Neural progenitor cell (in vitro differentiated cells): ENCODE results near the gene CYB5A. TPM values are rescaled to one million over a fixed set of nuclear protein-coding genes. Genes with fewer than 3 reads are reported as not detected.

Experiments used
- DNase-seq: peaks from one replicate; pipeline ENCODE4 v3.0.0-alpha.2; 2016; ENCODE audit warnings: low spot score
- H2AFZ ChIP-seq: fragments of 200-600 bp; sonication (generic); replicated peaks from 2 replicates; pipeline ENCODE4 v1.6.1; 2016; ENCODE audit warnings: antibody characterized with exemption
- H3F3A ChIP-seq: fragments of 200-600 bp; sonication (generic); 2 replicates; pipeline ENCODE4 v1.6.1; 2016; ENCODE audit warnings: antibody characterized with exemption, low read depth
- H3K27ac ChIP-seq: fragments of 200-600 bp; sonication (generic); 2 replicates; pipeline ENCODE4 v1.5.1; 2016; ENCODE audit warnings: mild to moderate bottlenecking
- H3K27me3 ChIP-seq: fragments of 200-600 bp; sonication (generic); 2 replicates; pipeline ENCODE4 v1.6.1; 2016; ENCODE audit warnings: mild to moderate bottlenecking, moderate library complexity
- H3K36me3 ChIP-seq: fragments of 200-600 bp; sonication (generic); 2 replicates; pipeline ENCODE4 v1.5.1; 2016
- H3K4me1 ChIP-seq: fragments of 200-600 bp; sonication (generic); 2 replicates; pipeline ENCODE4 v1.6.1; 2016; ENCODE audit warnings: mixed run types
- H3K4me2 ChIP-seq: fragments of 200-600 bp; sonication (generic); 2 replicates; pipeline ENCODE4 v1.6.1; 2016
- H3K4me3 ChIP-seq: fragments of 200-600 bp; sonication (generic); 2 replicates; pipeline ENCODE4 v1.5.1; 2016
- H3K79me2 ChIP-seq: fragments of 200-600 bp; sonication (generic); 2 replicates; pipeline ENCODE4 v1.6.1; 2016; ENCODE audit warnings: low read depth
- H3K9ac ChIP-seq: fragments of 200-600 bp; sonication (generic); 2 replicates; pipeline ENCODE4 v1.6.1; 2016
- H3K9me3 ChIP-seq: fragments of 200-600 bp; sonication (generic); 2 replicates; pipeline ENCODE4 v1.5.1; 2016; ENCODE audit warnings: low read depth
- H4K20me1 ChIP-seq: fragments of 200-600 bp; sonication (generic); 2 replicates; pipeline ENCODE4 v1.6.1; 2016; ENCODE audit warnings: low read depth
- H3K27ac Mint-ChIP-seq: 3 replicates; pipeline ENCODE4 v1.8.0; 2021; ENCODE audit warnings: mixed read lengths
- H3K27me3 Mint-ChIP-seq: 2 replicates; pipeline ENCODE4 v1.8.0; 2022; ENCODE audit warnings: low read depth, mild to moderate bottlenecking, inconsistent platforms, moderate library complexity, mixed read lengths; ENCODE audit not compliant: insufficient read depth
- H3K36me3 Mint-ChIP-seq: 3 replicates; pipeline ENCODE4 v1.8.0; 2021; ENCODE audit warnings: mixed read lengths
- H3K4me1 Mint-ChIP-seq: 3 replicates; pipeline ENCODE4 v1.8.0; 2021; ENCODE audit warnings: mixed read lengths
- H3K4me3 Mint-ChIP-seq: 3 replicates; pipeline ENCODE4 v1.8.0; 2021; ENCODE audit warnings: mild to moderate bottlenecking, moderate library complexity, mixed read lengths
- H3K9me3 Mint-ChIP-seq: 3 replicates; pipeline ENCODE4 v1.8.0; 2020; ENCODE audit warnings: mixed read lengths
- CTCF ChIP-seq: fragments of 200-600 bp; sonication (generic); IDR thresholded peaks from 2 replicates; pipeline ENCODE4 v1.5.1; 2017; ENCODE audit warnings: antibody characterized with exemption, mild to moderate bottlenecking
- EZH2 ChIP-seq: fragments of 200-600 bp; sonication (generic); IDR thresholded peaks from 2 replicates; pipeline ENCODE4 v1.6.1; 2017; ENCODE audit warnings: antibody characterized with exemption, mild to moderate bottlenecking, moderate library complexity
- EZH2phosphoT487 ChIP-seq: fragments of 200-600 bp; sonication (generic); IDR thresholded peaks from 2 replicates; pipeline ENCODE4 v1.6.1; 2017; ENCODE audit warnings: antibody characterized with exemption
- total RNA-seq: library from RNA; depleted of rRNA; stranded (reverse); fragments of >200 nt; gene quantifications from 2 replicates; pipeline ENCODE4 v1.2.3, GENCODE V29; 2015; ENCODE audit warnings: low replicate concordance

Gene CYB5A
- total RNA-seq, 1 donor from 2014 or later = 33.7 TPM

DNA sequence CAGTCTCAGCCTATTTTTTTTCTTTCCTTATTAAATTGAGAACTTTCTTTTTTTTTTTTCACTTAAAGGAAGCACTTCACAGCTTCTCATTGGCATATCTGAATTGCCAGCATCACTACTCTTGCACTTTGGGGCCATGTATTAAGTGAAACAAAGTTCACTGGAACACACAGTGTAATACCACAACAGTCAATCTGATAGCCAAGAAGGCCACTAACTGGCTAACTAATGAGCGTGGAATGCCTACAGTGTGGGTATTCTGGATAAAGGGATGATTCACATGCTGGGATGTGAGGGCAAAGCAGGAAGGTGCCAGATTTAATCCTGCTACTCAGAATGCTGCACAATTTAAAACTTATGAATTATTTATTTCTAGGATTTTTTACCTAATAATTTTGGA, 12.2 kb upstream of the CYB5A start:
- Histone ChIP-seq H3K4me1 (no peaks in the 10 kb centered on the region), H3F3A (no peaks in the 10 kb centered on the region), H4K20me1 (no peaks in the 10 kb centered on the region), H3K4me3 (no peak overlapping the region), H3K9me3 (no peaks in the 10 kb centered on the region), H3K27me3 (no peaks in the 10 kb centered on the region), H3K4me2 (no peak overlapping the region), H3K9ac (no peak overlapping the region), H2AFZ (no peak overlapping the region), H3K79me2 (no peaks in the 10 kb centered on the region), H3K36me3 (no peaks in the 10 kb centered on the region), H3K27ac (no peak overlapping the region)
- no peak overlapping the region for H3K27ac Mint-ChIP-seq
- H3K4me1 Mint-ChIP-seq = no peaks in the 10 kb centered on the region
- peaks cover under 1% of the 10 kb centered on the region for H3K27me3 Mint-ChIP-seq
- no peaks in the 10 kb centered on the region for H3K9me3 Mint-ChIP-seq
- H3K4me3 Mint-ChIP-seq = no peak overlapping the region
- DNase-seq = no peak
- no peaks in the 10 kb centered on the region for H3K36me3 Mint-ChIP-seq
- TF ChIP-seq CTCF (no peak), EZH2phosphoT487 (no peak), EZH2 (no peak)

DNA sequence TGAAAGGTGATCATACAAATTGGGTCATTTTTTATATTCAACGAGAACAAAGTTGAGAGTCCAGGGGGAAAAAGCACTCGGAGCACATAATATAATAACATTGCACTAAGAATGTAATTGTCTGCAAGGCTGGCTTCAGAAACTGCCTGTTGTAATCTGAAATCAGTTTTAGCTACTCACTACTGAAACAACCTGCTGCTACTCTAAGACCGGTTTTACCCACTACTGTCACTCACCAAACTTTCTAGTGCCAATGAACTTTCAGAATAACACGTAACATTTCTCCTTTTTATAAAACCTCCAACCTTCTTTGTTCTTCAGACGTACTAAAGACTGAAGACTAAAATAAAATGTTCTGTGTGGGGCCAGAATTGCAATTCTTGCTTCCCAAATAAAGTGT, 11.5 kb upstream of the CYB5A start:
- Mint-ChIP-seq H3K4me1 (no peaks in the 10 kb centered on the region), H3K36me3 (no peaks in the 10 kb centered on the region), H3K27ac (no peak overlapping the region), H3K27me3 (peaks cover 5% of the 10 kb centered on the region), H3K9me3 (peaks cover 1% of the 10 kb centered on the region), H3K4me3 (no peak overlapping the region)
- Histone ChIP-seq H3K9ac (no peak overlapping the region), H3K27me3 (no peaks in the 10 kb centered on the region), H3K9me3 (no peaks in the 10 kb centered on the region), H3F3A (no peaks in the 10 kb centered on the region), H3K4me1 (no peaks in the 10 kb centered on the region), H3K79me2 (no peaks in the 10 kb centered on the region), H3K36me3 (no peaks in the 10 kb centered on the region), H3K4me2 (no peak overlapping the region), H2AFZ (no peak overlapping the region), H4K20me1 (no peaks in the 10 kb centered on the region), H3K4me3 (no peak overlapping the region), H3K27ac (no peak overlapping the region)
- TF ChIP-seq EZH2phosphoT487 (no peak), EZH2 (no peak), CTCF (no peak)
- no peak for DNase-seq

GRCh38 chr18:74299746-74300145, 8.0 kb upstream of the CYB5A start:
- no peak overlapping the region for H3K9ac ChIP-seq
- no peaks in the 10 kb centered on the region for H3K27me3 ChIP-seq
- Mint-ChIP-seq H3K9me3 (peaks cover 3% of the 10 kb centered on the region), H3K4me3 (no peak overlapping the region), H3K36me3 (no peaks in the 10 kb centered on the region), H3K4me1 (no peaks in the 10 kb centered on the region), H3K27ac (no peak overlapping the region), H3K27me3 (peaks cover 5% of the 10 kb centered on the region)
- DNase-seq = no peak
- H3K27ac ChIP-seq = no peak overlapping the region
- H3K4me2 ChIP-seq = no peak overlapping the region
- no peaks in the 10 kb centered on the region for H3K36me3 ChIP-seq
- TF ChIP-seq CTCF (no peak), EZH2phosphoT487 (no peak), EZH2 (no peak)
- H3K79me2 ChIP-seq = no peaks in the 10 kb centered on the region
- H4K20me1 ChIP-seq = no peaks in the 10 kb centered on the region
- no peak overlapping the region for H3K4me3 ChIP-seq
- no peaks in the 10 kb centered on the region for H3K9me3 ChIP-seq
- no peak overlapping the region for H2AFZ ChIP-seq
- H3F3A ChIP-seq = no peaks in the 10 kb centered on the region
- H3K4me1 ChIP-seq = no peaks in the 10 kb centered on the region

DNA sequence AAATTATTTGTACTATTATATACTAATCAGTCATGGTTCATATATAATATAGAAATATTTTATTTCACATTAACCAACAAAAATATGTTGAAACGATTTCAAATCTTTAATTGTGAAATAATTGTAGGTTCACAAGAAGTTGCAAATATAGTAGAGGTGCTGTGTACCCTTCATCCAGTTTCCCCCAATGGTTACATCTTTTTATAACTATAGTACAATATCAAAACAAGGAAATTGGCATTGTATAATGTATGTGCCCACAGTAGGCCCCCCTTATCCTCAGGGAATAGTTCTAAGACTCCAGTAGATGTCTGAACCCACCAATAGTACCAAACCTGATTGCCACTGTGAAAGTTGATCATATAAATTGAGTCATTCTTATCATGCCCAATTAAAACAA, 7.4 kb upstream of the CYB5A start:
- Histone ChIP-seq H3F3A (no peaks in the 10 kb centered on the region), H3K9ac (no peak overlapping the region), H3K4me1 (no peaks in the 10 kb centered on the region), H2AFZ (no peak overlapping the region), H3K27ac (no peak overlapping the region), H3K27me3 (no peaks in the 10 kb centered on the region), H4K20me1 (no peaks in the 10 kb centered on the region), H3K4me3 (no peak overlapping the region), H3K9me3 (no peaks in the 10 kb centered on the region), H3K4me2 (no peak overlapping the region), H3K36me3 (no peaks in the 10 kb centered on the region), H3K79me2 (no peaks in the 10 kb centered on the region)
- peaks cover 5% of the 10 kb centered on the region for H3K27me3 Mint-ChIP-seq
- H3K4me3 Mint-ChIP-seq = no peak overlapping the region
- no peaks in the 10 kb centered on the region for H3K36me3 Mint-ChIP-seq
- DNase-seq = no peak
- H3K9me3 Mint-ChIP-seq = peaks cover 3% of the 10 kb centered on the region
- no peak overlapping the region for H3K27ac Mint-ChIP-seq
- no peaks in the 10 kb centered on the region for H3K4me1 Mint-ChIP-seq
- TF ChIP-seq EZH2phosphoT487 = no peak
- no peak for TF ChIP-seq EZH2
- TF ChIP-seq CTCF = no peak
